ENCODE measurements around the gene FOXA2. TPM values are rescaled to one million over a fixed set of nuclear protein-coding genes. Genes with fewer than 3 reads are reported as not detected.

The FOXA2 gene
- total RNA-seq, 2 experiments from 2014 or later, result not detected

DNA sequence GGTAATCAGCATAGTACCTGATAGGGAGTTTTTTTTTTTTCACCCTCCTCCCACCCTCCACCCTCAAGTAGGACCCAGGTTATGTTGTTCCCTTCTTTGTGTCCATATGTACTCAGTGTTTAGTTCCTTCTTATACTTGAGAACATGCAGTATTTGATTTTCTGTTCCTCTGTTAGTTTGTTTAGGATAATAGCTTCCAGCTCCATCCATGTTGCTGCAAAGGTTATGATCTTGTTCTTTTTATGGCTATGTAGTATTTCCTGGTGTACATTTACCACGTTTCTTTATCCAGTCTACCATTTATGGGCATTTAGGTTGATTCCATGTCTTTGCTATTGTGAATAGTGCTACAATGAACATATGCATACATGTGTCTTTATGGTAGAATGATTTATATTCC, 41.9 kb downstream of the FOXA2 start:
- ATAC-seq (ENCODE audit: poor library complexity), result no peak
- intact Hi-C loops (cut with DNase I, micrococcal nuclease), result no loop called here

DNA sequence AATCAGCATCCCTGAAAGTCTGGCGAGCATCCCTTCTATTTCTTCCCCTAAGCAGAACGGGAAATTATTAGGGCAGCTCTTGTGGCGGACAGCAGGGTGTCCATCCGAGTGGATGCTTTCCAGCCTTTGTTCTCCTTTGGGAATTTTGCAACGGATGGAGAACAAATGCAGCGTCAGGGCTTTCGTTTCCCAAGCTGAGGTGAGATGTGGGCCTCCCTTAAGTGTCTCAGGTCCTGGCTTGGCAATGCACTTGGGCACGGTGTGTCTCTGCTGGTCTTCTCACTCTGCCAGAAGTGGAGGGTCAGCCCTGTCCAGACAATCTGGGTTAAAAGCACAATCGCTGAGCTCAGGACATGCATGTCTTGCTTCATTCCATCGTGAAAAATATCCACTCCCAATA, 43.5 kb downstream of the FOXA2 start:
- TF ChIP-seq, protein P1, sequence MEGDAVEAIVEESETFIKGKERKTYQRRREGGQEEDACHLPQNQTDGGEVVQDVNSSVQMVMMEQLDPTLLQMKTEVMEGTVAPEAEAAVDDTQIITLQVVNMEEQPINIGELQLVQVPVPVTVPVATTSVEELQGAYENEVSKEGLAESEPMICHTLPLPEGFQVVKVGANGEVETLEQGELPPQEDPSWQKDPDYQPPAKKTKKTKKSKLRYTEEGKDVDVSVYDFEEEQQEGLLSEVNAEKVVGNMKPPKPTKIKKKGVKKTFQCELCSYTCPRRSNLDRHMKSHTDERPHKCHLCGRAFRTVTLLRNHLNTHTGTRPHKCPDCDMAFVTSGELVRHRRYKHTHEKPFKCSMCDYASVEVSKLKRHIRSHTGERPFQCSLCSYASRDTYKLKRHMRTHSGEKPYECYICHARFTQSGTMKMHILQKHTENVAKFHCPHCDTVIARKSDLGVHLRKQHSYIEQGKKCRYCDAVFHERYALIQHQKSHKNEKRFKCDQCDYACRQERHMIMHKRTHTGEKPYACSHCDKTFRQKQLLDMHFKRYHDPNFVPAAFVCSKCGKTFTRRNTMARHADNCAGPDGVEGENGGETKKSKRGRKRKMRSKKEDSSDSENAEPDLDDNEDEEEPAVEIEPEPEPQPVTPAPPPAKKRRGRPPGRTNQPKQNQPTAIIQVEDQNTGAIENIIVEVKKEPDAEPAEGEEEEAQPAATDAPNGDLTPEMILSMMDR (IDR thresholded peaks at IDR 0.05), result no peak
- Mint-ChIP-seq H3K27me3 (peaks cover 23% of the 10 kb centered on the region), H3K27ac (no peak overlapping the region), H3K36me3 (ENCODE audit: low read depth) (no peaks in the 10 kb centered on the region), H3K4me1 (ENCODE audit: low read depth) (no peaks in the 10 kb centered on the region), H3K9me3 (no peaks in the 10 kb centered on the region), H3K4me3 (no peak overlapping the region)
- H3K9me3 ChIP-seq (ENCODE audit: control insufficient read depth in 1 of 2, insufficient read depth in 1 of 2, low read length in 2 of 2), result peaks cover 0 to 3% of the 10 kb centered on the region in 2 experiments
- ChIA-PET CTCF (no interaction called here), POLR2A (no interaction called here)
- no peak overlapping the region for H3K4me3 ChIP-seq (ENCODE audit: low read length)
- no peaks in the 10 kb centered on the region for H3K27me3 ChIP-seq (ENCODE audit: control insufficient read depth in 1 of 2, insufficient read depth in 2 of 2, low read length in 2 of 2)
- no peaks in the 10 kb centered on the region for H3K4me1 ChIP-seq (ENCODE audit: insufficient read depth, low read length)
- intact Hi-C loops (cut with DNase I, micrococcal nuclease), result no loop called here
- H3K36me3 ChIP-seq (ENCODE audit: insufficient read depth, low read length), result no peaks in the 10 kb centered on the region
- ATAC-seq (ENCODE audit: poor library complexity) (no peak), DNase-seq (no peak)
- no peak overlapping the region for H3K27ac ChIP-seq (ENCODE audit: low read depth in 1 of 2, low read length in 2 of 2)

More for the DNA sequence above, 41.9 kb downstream of the FOXA2 start:
- POLR2A ChIA-PET, result no interaction called here
- Histone ChIP-seq H3K4me1 (ENCODE audit: insufficient read depth, low read length) (no peaks in the 10 kb centered on the region), H3K36me3 (ENCODE audit: insufficient read depth, low read length) (no peaks in the 10 kb centered on the region), H3K4me3 (ENCODE audit: low read length) (no peak overlapping the region), H3K27me3 (ENCODE audit: control insufficient read depth in 1 of 2, insufficient read depth in 2 of 2, low read length in 2 of 2) (no peaks in the 10 kb centered on the region), H3K9me3 (ENCODE audit: control insufficient read depth in 1 of 2, insufficient read depth in 1 of 2, low read length in 2 of 2) (peaks cover 0 to 3% of the 10 kb centered on the region in 2 experiments), H3K27ac (ENCODE audit: low read depth in 1 of 2, low read length in 2 of 2) (no peak overlapping the region)
- H3K4me1 Mint-ChIP-seq (ENCODE audit: low read depth), result no peaks in the 10 kb centered on the region
- H3K27ac Mint-ChIP-seq, result no peak overlapping the region
- peaks cover 18% of the 10 kb centered on the region for H3K27me3 Mint-ChIP-seq
- no peak overlapping the region for H3K4me3 Mint-ChIP-seq
- DNase-seq, result no peak
- TF ChIP-seq, protein P1 (IDR thresholded peaks at IDR 0.05), result no peak
- no peaks in the 10 kb centered on the region for H3K9me3 Mint-ChIP-seq
- CTCF ChIA-PET, result no interaction called here
- no peaks in the 10 kb centered on the region for H3K36me3 Mint-ChIP-seq (ENCODE audit: low read depth)

DNA sequence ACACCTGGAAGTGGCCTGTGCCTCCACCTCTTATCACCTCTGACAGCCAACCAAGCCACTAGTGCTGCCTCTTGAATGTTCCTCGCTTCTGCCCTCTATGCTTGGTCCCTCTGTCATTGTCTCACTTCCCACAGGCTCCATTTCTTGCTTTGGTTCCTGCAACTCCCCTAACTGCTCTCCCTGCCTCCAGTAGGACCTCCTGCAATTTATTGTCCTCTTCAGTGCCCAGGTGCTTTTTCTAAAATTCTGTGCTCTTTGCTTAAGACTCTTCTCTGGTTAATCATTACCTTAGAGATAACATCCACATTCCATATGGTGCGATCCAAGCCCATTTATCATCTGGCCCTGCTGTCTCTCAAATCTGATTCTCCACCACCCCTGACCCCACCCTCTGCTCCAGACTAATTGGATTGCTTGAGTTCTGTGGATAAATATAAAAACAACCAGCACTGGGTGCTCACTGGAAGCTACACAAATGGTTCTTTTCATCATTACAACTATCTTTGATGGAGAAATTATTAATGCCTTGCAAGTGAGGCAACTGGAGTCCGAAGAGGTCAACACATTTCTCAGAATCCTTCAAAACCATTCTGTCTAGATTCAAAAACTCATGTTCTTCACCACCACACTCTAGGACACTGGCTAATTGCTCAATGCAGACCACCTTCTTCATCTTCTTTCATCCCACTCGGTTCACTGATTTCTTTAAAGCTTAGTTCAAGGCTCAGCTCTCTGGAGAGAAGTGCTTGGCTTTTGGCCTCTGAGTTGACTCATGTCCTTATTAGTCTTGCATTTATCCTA, 47.2 kb downstream of the FOXA2 start:
- peaks cover 0 to 11% of the 10 kb centered on the region in 2 experiments for H3K9me3 ChIP-seq (ENCODE audit: control insufficient read depth in 1 of 2, insufficient read depth in 1 of 2, low read length in 2 of 2)
- no peak overlapping the region for H3K4me3 ChIP-seq (ENCODE audit: low read length)
- H3K27me3 ChIP-seq (ENCODE audit: control insufficient read depth in 1 of 2, insufficient read depth in 2 of 2, low read length in 2 of 2), result no peaks in the 10 kb centered on the region
- POLR2A ChIA-PET, result no interaction called here
- no peaks in the 10 kb centered on the region for H3K4me1 Mint-ChIP-seq (ENCODE audit: low read depth)
- CTCF ChIA-PET, result no interaction called here
- H3K4me3 Mint-ChIP-seq, result no peak overlapping the region
- no peaks in the 10 kb centered on the region for H3K4me1 ChIP-seq (ENCODE audit: insufficient read depth, low read length)
- DNase-seq, result no peak
- intact Hi-C loops (cut with DNase I, micrococcal nuclease), result no loop called here
- no peak overlapping the region for H3K27ac ChIP-seq (ENCODE audit: low read depth in 1 of 2, low read length in 2 of 2)
- H3K9me3 Mint-ChIP-seq, result no peaks in the 10 kb centered on the region
- no peaks in the 10 kb centered on the region for H3K36me3 Mint-ChIP-seq (ENCODE audit: low read depth)
- no peak overlapping the region for H3K27ac Mint-ChIP-seq
- peaks cover 5% of the 10 kb centered on the region for H3K27me3 Mint-ChIP-seq
- H3K36me3 ChIP-seq (ENCODE audit: insufficient read depth, low read length), result no peaks in the 10 kb centered on the region
- ATAC-seq (ENCODE audit: poor library complexity), result no peak
- TF ChIP-seq, protein P1 (IDR thresholded peaks at IDR 0.05), result no peak

Data from CD4-positive, alpha-beta T cell (primary cell).